ENCODE measurements around the gene UBE2I.

Gene UBE2I

GRCh38 chr16:1309888-1310831 is 724 bp downstream of the UBE2I start:
- peak overlapping the region; percentile 96 for H3K27ac ChIP-seq
- TF ChIP-seq CTCF (conservative IDR thresholded peaks at IDR 0.05; ENCODE audit: low read depth): no peak
- CTCF ChIA-PET: no interaction called here
- no peak for DNase-seq (ENCODE audit: low spot score)
- POLR2A ChIA-PET (ENCODE audit: low non-redundant PET): no interaction called here

GRCh38 chr16:1310832-1311200 is 1.4 kb downstream of the UBE2I start:
- no peak for DNase-seq (ENCODE audit: low spot score)
- peak overlapping the region; percentile 96 for H3K27ac ChIP-seq
- TF ChIP-seq CTCF (conservative IDR thresholded peaks at IDR 0.05; ENCODE audit: low read depth): no peak
- POLR2A ChIA-PET (ENCODE audit: low non-redundant PET): interaction anchor here (0.6 kb wide), 1 partner anchor 69 kb away, joined by 7 read pairs; no protein-coding TSS in a partner anchor
- CTCF ChIA-PET: no interaction called here

GRCh38 chr16:1311212-1311737 is 1.8 kb downstream of the UBE2I start:
- TF ChIP-seq CTCF (conservative IDR thresholded peaks at IDR 0.05; ENCODE audit: low read depth): no peak
- no peak for DNase-seq (ENCODE audit: low spot score)
- POLR2A ChIA-PET (ENCODE audit: low non-redundant PET): interaction anchor here (0.6 kb wide), 1 partner anchor 69 kb away, joined by 7 read pairs; no protein-coding TSS in a partner anchor
- H3K27ac ChIP-seq: peak overlapping the region; percentile 96
- CTCF ChIA-PET: interaction anchor here (0.6 kb wide), 1 partner anchor 516 kb away, joined by 6 read pairs; no protein-coding TSS in a partner anchor

GRCh38 chr16:1311738-1312466 is 2.5 kb downstream of the UBE2I start:
- H3K27ac ChIP-seq: peak overlapping the region; percentile 96
- no peak for DNase-seq (ENCODE audit: low spot score)
- CTCF ChIA-PET: interaction anchor here (0.6 kb wide), 1 partner anchor 517 kb away, joined by 6 read pairs; no protein-coding TSS in a partner anchor
- POLR2A ChIA-PET (ENCODE audit: low non-redundant PET): no interaction called here
- no peak for TF ChIP-seq CTCF (conservative IDR thresholded peaks at IDR 0.05; ENCODE audit: low read depth)

GRCh38 chr16:1312467-1312816 is 3.0 kb downstream of the UBE2I start:
- CTCF ChIA-PET: no interaction called here
- POLR2A ChIA-PET (ENCODE audit: low non-redundant PET): no interaction called here
- TF ChIP-seq CTCF (conservative IDR thresholded peaks at IDR 0.05; ENCODE audit: low read depth): no peak
- peak overlapping the region; percentile 96 for H3K27ac ChIP-seq
- no peak for DNase-seq (ENCODE audit: low spot score)

GRCh38 chr16:1312903-1313302 is 3.5 kb downstream of the UBE2I start:
- DNase-seq (ENCODE audit: low spot score): no peak
- TF ChIP-seq CTCF (conservative IDR thresholded peaks at IDR 0.05; ENCODE audit: low read depth): no peak
- peak overlapping the region; percentile 96 for H3K27ac ChIP-seq
- POLR2A ChIA-PET (ENCODE audit: low non-redundant PET): no interaction called here
- CTCF ChIA-PET: no interaction called here
